Astrocyte of the cerebellum (primary cell): ENCODE data around the gene CTRL.

ENCODE experiments used
- DNase-seq: peaks from one replicate; pipeline ENCODE4 v3.0.0-alpha.2; 2011; ENCODE audit warnings: low read depth
- H3K4me3 ChIP-seq: 2 replicates; pipeline ENCODE4 v1.5.1; 2011; ENCODE audit warnings: mild to moderate bottlenecking, low read depth, low read length, moderate library complexity
- in situ Hi-C: cut with HindIII; loops from 2 replicates; pipeline ENCODE4 v1.10.0; 2017; ENCODE audit warnings: low sequenced_read_pairs
- TF ChIP-seq, protein P1 (sequence below): IDR thresholded peaks from 2 replicates; pipeline ENCODE4 v1.5.1; 2012; ENCODE audit warnings: low read length, low read depth, moderate library complexity, mild to moderate bottlenecking; ENCODE audit errors: missing control alignments

The CTRL gene

DNA sequence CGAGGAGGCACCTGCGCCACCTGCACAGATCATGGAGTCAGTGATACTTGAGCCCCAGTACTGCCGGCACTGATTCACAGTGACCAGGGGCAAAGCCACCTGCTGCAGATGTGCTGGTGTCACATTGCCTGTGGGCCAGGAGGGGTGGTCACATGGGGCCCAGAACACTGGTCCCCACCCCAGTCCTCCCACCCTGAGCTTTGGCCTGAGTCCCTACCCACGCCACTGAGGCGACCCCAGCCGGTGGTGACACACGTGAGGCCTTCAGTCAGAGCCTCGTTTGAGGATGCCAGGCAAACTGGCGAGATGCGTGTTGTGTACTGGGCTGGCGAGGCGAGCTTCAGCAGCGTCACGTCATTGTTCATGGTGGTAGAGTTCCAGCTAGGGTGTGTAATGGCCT is 1.5 kb downstream of the CTRL start:
- H3K4me3 ChIP-seq, result no peak overlapping the region
- TF ChIP-seq, protein P1, sequence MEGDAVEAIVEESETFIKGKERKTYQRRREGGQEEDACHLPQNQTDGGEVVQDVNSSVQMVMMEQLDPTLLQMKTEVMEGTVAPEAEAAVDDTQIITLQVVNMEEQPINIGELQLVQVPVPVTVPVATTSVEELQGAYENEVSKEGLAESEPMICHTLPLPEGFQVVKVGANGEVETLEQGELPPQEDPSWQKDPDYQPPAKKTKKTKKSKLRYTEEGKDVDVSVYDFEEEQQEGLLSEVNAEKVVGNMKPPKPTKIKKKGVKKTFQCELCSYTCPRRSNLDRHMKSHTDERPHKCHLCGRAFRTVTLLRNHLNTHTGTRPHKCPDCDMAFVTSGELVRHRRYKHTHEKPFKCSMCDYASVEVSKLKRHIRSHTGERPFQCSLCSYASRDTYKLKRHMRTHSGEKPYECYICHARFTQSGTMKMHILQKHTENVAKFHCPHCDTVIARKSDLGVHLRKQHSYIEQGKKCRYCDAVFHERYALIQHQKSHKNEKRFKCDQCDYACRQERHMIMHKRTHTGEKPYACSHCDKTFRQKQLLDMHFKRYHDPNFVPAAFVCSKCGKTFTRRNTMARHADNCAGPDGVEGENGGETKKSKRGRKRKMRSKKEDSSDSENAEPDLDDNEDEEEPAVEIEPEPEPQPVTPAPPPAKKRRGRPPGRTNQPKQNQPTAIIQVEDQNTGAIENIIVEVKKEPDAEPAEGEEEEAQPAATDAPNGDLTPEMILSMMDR, result no peak
- DNase-seq, result no peak
- in situ Hi-C loops, result no loop called here

DNA sequence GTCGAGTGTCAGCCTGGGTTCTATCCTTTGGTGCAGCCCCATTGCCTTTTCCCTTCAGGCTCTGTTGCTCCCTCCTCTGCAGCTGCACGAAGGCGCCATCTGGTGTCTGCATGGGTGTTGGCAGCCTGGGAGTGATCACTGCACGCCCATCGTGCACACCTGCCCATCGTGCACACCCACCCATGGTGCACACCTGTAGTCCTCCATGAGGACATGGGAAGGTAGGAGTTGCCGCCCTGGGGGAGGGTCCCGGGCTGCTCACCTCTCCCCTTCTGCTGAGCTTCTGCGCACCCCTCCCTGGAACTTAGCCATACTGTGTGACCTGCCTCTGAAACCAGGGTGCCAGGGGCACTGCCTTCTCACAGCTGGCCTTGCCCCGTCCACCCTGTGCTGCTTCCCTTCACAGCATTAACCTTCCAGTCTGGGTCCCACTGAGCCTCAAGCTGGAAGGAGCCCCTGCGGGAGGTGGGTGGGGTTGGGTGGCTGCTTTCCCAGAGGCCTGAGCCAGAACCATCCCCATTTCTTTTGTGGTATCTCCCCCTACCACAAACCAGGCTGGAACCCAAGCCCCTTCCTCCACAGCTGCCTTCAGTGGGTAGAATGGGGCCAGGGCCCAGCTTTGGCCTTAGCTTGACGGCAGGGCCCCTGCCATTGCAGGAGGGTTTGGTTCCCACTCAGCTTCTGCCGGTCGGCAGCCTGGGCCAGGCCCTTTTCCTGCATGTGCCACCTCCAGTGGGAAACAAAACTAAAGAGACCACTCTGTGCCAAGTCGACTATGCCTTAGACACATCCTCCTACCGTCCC is 2.9 kb downstream of the CTRL start:
- TF ChIP-seq, protein P1, result peak; percentile 92
- in situ Hi-C loops, result no loop called here
- no peak overlapping the region for H3K4me3 ChIP-seq
- peak; percentile 26 for DNase-seq

DNA sequence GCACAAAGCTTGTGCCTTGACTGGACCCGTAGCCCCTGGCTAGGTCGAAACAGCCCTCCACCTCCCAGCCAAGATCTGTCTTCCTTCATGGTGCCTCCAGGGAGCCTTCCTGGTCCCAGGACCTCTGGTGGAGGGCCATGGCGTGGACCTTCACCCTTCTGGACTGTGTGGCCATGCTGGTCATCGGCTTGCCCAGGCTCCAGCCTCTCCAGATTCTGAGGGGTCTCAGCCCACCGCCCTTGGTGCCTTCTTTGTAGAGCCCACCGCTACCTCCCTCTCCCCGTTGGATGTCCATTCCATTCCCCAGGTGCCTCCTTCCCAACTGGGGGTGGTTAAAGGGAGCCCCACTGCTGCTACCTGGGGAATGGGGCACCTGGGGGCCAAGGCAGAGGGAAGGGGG is 3.5 kb downstream of the CTRL start:
- no peak for DNase-seq
- no peak overlapping the region for H3K4me3 ChIP-seq
- TF ChIP-seq, protein P1, result no peak
- in situ Hi-C loops, result no loop called here

DNA sequence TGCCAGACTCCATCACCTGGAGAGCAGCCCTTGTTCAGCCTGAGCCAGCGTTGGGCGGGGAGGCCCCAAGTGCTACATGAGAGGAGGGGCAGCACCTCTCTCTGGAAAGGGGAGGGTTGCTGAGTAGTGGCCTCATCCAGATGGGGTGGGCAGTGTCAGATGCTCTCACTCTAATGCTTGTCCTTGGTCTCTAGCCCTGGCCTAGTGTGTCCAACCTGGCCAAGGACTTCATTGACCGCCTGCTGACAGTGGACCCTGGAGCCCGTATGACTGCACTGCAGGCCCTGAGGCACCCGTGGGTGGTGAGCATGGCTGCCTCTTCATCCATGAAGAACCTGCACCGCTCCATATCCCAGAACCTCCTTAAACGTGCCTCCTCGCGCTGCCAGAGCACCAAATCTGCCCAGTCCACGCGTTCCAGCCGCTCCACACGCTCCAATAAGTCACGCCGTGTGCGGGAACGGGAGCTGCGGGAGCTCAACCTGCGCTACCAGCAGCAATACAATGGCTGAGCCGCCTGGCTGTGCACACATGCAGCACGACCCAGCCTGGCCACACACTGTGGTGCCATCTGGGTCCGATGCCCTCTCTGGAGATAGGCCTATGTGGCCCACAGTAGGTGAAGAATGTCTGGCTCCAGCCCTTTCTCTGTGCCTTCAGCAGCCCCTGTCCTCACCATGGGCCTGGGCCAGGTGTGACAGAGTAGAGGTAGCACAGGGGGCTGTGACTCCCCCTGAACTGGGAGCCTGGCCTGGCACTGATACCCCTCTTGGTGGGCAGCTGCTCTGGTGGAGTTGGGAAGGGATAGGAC is 4.3 kb downstream of the CTRL start:
- in situ Hi-C loops, result no loop called here
- TF ChIP-seq, protein P1, result no peak
- no peak for DNase-seq
- H3K4me3 ChIP-seq, result no peak overlapping the region

DNA sequence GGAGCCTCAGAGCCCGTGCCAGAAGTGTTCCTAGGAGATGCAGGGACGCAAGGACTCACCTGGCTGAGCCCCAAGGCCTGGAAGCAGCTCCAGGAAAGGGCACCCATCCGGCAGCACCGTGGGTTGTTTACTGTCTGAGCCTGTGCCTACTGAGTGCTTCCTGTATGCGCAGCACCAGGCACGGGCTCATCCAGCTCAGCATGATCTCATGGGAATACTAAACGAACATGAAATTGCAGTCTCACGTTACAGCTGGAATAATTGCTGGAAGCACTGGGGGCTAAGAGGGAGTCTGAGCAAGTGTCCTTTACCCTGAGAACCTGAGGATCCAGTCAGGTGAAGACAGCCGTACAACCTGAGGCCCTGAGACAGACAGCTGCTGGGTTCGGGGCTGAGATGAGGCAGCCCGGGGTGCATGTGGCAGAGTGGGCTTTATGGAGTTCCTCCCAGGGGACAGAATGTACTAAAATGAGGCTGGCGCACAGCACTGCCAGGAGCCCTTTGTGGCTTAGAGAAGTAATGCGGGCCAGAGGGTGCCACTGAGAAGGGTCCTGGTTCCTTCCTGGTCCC is 5.4 kb downstream of the CTRL start:
- no peak overlapping the region for H3K4me3 ChIP-seq
- no peak for DNase-seq
- TF ChIP-seq, protein P1, result peak; percentile 6
- in situ Hi-C loops, result no loop called here

DNA sequence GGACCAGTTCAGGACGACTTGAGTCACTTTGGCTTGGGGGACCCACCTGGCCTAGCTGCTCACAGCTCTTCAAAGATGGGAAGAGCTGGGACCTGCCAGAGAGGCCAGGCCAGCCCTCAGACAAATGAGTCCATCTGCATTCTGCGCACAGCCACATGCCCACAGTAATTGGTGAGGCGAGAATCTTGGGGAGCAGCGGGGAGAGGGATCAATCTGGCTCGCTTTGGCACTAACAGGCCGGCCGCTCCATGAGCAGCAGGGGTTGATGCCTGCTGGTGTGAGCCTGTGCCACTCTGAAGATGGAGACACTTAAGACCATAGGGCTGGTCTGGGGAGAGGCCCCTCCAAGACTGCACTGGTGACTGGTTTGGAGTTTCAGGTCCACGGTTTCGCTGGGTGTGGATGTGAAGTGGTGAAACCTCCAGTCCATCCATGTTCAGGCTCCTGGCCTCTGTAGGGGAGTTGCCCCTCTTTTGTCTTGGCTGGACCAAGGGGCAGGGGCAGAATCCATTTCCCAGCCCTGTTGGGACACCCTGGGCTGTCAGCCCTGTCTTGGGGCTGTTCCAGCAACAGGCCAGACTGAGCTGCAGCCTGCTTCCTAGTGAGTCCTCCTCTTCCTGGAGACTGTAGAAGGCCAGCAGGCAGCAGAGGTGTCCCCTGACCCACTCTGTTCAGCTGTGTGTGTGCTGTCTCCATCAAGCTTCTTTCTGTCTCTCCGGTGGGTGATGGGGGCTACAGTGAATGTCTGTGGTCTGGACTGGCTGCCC is 7.3 kb downstream of the CTRL start:
- no peak overlapping the region for H3K4me3 ChIP-seq
- in situ Hi-C loops, result loop anchor here (25.0 kb wide), 1 partner anchor 88 kb away; the partner anchor contains the start of genes DDX28, DPEP2NB and DUS2
- TF ChIP-seq, protein P1, result no peak
- no peak for DNase-seq
